COR-L47 (cell line): Measurements from ENCODE around the gene NDC1.

ENCODE experiments used
- DNase-seq: peaks from one replicate; lab custom pipeline; 2025; lab: John Stamatoyannopoulos, UW

Gene NDC1

DNA sequence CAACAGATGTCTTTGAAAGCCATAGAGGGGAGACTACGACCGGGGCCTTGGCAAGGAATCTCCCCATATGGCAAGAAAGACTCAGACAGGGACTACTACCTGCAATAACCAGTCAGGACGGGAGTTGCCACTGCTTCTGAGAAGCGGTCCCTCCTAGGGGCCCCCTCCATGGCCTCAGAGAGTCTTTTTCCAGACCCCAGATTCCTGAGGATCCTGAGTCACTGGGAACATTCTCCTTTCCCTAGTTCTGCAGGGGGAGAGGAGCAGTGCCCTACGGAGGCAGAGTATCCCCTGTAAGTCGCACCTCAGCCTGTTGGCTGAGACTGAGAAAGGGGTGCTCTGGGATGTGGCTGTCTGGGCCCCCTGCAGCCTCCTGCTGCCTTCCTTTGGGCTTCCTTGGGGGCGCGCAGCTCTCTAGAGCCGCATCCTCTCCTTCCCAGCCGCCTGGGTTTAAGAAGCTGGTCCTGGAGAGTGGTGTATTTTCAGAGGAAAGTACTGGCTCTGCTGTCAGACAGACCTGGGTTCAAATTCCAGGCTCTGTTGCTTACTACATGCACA lies 107.0 kb downstream of the NDC1 start:
- no peak for DNase-seq

DNA sequence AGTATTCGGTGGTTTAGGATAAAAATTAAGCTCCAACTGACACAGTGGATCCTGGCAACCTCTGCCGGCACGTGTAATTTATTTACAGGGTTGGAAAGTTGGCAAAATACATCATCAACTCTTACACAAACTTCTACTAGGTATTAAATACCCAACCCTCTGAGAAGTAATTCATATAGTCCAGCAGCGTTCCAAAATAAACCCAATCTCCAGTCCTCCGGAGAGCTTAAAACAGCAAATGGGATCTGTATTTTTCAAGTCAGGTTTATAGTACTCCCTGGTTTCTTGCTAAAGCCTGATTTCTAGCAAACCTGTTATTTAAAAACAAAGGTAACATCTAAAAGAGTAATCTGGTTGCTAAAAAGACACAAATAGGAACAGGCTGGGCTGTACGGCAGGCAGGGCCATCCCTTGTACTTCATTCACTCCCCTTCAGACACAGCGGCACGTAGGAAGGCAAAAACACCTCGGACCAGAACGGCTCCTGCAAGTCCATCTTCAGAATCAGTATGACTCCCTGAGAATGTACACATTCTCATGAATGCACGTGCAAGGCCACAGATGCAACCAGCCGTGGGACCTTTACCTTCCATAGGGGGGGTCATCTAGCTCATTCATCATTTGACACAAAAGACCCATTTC lies 107.8 kb downstream of the NDC1 start:
- no peak for DNase-seq

DNA sequence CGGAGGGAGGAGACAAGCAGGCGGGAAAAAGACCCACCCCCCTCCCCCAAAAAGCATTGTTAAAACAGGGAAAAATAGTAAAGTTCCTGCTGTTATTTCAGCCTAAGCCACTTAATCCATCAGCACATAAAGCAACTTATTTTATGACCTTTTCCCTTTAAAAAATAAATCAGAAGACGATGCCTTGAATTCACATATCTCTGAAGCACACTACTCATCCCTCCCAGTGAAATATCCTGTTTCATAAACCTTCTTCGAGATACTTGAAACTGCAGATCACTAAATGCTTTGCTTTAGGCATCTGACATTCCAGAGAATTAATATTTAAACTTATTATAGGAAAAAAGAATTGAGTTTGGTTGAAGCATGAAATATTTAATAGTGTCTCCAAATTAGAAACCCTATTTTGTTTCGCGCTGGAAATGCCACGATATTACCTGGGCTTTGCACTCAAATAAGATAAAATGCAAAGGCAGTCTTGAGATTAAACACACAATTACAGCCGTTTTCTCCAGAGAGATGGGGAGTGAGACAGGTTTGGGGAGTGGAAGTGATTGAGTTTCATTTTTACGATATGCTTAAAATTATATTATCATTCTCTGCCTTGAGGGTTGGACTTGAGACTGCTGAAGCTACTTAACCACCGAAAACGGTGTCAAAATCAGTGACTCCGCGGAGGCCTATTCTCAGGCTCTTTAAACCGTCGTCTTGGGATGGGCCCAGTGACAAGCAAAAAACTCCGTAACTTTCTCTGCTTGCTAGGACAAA lies 108.5 kb downstream of the NDC1 start:
- no peak for DNase-seq

DNA sequence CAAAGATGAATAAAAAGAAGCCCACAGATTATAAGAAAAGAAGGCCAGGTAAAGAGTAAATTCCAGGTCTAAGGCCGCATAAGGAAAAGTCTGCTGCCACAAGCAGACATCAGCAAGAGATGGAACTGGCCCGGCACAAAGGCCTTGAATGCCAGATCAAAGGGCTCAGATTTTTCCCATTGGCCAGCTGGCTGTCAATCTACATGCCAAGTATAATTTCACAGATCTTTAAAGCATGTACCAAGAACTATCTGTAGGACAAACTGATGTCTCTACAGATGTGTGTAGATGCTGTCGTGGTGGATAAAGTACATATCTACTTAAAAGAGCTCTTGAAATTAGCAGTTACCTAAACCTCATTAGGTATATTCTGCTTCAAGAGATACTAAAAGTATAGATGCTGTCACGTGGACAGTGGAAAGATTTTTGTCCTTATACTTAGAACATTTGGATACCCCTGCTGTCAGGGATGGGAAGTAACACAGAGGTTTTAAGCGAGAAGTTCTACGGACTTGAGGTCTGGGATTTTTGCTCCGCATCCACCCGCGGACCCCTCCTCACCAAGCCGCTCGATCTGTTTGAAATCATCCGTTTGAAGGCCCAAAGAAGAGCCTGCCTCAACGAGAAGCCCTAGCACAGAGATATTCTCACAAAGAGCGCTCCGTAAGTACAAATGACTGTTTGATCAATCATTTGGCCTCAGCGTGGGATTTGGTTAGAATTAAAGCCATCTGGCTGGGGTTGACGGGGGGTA lies 109.2 kb downstream of the NDC1 start:
- DNase-seq: no peak

DNA sequence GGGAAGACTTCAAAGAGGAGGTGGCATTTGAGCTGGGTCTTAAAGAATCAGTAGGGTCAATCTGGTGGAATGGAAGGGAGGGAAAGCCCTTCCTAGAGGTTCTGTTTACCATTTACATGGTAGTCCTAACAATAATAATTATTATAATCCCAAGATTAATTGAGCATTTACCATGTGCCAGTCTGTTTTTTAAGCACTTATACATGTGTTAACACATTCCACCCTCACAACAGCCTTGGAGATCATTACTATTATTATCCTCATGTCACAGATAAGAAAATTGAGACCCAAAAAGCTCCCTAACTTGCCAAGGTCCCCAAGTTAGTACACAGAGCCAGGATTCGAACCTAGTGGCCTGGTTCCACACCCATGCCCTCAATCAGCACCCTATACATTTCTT lies 109.9 kb downstream of the NDC1 start:
- DNase-seq: no peak

DNA sequence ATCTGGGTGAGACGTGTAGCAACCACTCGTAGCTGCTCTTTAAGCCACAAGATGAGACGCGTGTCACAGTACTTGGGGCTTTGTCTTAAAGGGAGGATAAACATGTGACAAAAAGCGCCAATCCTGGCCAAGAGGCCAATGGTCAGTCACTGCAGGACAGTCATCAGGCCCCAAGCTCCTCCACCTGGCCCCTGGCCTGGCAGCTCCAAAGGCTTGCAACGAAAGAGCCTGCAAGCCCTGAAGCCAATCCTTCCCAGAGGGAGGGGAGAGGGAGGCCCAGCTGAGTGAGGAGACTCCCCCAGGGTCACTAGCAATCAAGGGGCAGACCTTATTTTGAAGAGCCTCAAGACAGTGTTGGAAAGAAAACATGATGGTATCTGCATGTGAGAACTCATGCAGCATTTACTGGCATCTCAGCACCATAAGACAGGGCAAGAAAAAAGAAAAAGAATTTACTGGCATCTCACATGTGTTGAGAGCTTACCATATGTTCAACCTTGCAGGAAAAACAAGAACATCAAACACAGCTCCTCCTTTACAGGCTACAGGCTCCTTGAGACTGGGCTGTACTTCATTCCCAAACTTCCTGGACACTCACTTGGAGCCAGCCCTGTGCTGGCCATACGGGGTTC lies 110.5 kb downstream of the NDC1 start:
- no peak for DNase-seq

DNA sequence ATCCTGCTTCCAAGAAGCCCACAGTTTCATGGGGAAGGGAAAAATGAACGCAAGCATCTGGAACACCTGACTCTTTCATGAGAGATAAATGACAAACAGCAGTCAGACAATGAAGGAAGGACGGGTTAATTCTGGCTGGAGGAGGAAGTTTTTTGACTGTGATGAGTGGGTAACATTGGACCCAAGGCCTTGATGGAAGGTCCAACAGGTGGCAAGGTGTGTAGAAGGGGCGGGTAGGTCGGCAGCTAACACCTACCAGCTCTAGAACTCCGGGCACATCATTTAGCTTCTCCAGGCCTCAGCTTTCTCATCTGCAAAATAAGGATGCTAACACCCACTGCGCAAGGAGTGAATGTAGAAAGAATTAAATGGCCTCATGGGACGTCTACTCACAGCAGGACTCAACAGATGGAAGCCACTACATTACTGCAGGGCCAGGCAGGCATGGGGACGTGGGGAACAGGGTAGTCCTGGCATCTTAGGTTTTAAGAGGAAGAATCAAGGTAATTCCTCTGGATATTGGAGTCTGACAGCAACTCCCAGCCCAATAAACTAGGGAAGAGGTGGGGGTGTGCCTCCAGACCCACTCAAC lies 112.0 kb downstream of the NDC1 start:
- DNase-seq: no peak

DNA sequence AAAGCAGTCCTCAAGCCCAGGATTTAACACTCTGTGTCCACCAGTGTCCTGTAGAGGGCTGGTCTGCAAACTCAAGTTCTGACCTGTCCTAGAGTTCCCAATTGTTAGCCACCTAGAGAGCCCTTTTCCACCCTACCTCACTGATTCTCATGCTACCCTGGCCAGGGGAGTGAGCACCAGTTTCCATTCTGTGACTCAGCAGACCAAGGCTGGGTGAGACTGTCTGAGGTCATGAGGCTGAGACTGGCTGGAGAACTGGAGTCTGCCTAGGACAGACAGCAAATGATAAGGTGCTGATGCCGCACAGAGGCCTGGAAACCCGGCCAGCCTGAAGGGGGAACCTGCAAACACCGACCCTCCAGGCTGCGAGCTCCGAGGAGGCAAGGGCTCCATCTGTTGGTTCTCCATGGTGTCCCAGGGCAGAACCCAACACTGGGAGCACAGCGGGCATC lies 112.8 kb downstream of the NDC1 start:
- DNase-seq: no peak

DNA sequence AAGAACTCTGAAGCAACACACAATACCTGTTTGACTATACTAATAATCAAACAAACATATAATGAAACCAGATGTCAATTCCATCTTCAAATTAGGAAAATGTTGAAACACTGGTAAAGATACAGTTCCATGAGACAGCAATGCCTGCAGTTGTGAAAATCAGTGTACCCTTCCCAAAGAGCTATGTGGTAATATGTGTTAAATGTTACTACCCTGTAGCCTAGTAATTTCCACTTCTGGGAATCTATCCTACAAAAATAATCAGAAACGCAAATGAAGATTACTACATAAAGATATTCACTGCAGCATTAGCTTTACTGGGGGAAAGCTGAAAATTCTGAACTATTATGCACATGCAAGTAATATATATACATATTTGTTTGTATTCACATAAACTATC lies 116.1 kb downstream of the NDC1 start:
- DNase-seq: no peak

DNA sequence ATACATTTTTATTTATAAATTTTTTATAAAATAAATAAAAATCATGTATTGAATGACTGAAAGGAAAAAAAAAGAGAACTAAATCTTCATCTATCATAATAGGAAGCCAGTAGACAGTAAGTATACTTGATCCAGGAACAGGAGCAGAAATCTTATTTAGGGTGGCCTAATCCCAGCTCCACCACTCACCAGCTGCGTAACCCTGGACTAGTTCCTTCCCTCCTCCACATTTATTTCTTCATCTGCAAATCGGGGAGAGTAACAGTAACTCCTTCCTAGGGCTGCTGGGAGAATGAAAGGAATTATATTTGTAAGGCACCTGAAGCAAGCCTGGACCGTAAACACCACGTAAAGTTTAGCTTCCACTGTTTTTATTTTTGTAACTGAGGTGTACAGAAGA lies 117.0 kb downstream of the NDC1 start:
- DNase-seq: no peak

DNA sequence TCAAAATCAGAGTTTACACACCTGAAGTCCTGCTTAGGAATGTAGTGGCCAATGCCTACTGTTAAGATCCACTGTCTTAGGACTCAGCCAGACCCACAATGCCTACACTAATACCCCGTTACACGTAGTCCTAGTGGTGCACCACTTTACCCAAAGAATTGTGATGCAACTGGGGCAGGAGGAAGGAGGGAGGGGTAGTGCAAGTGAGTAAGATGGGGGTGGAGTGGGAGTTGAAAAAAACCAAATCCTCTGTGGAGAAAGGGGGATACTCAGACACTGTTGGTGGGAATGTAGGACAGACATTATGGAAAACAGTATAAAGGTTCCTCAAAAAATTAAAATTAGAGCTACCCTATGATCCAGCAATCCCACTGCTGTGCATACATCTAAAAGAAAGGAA lies 118.6 kb downstream of the NDC1 start:
- no peak for DNase-seq

DNA sequence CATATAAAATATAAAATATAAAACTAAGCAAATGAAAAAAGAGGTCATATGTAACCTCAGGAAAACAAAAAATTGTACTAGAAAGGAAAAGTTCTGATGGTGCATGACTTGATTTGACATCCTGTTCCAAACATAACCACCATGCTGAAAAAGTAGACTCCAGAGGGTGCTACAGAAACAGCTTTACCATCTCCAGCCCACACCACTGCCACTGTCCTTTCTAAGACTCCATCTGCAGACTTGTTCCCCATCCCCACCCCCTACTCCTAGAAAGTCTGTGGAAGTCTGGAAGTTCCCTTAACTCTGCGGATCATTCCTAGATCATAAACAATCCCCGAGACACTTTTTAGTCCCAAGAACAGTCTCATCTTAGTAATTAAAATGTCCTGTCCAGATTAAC lies 119.7 kb downstream of the NDC1 start:
- no peak for DNase-seq

DNA sequence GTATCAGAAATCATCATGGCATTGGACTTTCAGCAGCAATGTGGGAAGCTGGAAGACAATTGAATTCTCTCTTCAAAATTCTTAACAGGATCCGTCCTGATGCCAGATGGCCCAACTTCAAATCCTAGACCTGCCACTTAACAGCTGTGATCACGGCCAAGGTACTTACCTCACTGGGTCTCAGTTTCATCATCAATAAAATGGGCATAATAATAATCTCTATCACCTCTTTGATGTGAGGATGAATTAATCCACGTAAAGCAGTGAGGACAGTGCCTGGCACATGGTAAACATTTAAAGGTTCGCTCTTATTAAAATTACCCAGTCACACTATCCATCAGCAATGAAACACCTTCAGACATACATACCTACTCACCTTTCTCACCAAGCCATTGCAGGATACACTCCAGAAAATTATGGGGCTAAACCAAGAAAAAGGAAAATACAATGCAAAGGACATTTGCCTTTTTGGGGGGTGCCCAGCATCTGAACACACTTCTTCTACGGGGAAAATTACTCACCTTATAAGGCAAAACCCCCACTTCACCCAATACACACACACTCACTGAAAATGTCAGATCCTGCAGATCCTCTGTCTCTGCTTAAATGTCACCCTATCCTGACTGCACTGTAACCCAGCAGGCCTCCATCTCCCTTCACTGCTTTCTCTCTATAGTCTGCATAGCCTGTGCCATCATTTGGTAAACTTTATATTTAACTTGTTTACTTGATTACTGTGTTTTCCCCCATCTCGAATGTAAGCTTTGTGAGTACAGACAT lies 120.9 kb downstream of the NDC1 start:
- DNase-seq: no peak

DNA sequence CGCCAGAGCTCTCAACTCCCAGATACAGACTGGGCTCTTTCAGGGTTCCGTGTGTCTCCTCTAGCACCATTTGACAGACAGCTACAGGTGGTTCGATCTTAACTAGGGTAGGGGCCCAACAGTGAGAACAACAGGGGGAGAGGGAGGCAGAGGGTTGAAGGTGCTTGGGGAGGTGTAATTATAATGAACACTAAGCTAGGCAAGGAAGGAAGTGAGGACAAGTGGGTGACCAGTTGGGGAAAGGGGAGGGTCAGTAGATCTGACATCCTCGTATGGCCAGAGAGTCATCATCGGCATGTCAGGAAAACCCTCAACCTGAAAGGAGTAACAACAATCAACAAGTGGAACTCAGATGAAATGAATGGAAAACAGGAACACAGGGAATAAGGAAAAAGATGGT lies 121.9 kb downstream of the NDC1 start:
- DNase-seq: no peak

DNA sequence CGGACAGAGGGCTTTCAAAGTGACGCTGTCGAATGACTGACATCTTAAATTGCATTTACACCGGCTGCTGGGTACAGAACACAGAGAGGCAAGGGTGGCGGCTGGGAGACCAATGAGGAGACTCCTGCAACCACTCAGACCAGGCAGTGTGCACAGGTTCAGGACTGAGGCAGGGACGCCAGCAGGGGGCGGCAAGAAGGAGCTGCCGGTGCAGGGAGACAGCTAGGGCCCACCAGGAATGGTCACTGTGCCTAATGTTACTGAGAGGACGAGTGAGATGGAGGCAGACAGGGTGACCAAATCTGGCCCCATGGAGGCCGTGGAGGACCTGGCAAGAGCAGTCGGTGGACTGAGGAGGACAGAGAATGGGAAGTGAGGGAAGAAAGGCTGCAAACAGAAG lies 122.6 kb downstream of the NDC1 start:
- DNase-seq: no peak
